GM10248 (cell line): ENCODE results near the gene TRIP10.
"Not testable (repeated sequence)": the region's sequence is repeated elsewhere in the genome, so short reads cannot be mapped to it uniquely, and the experiment has no call there.

Source experiments
- CTCF ChIA-PET: fragments of 300-600 bp; sonication (Branson Sonifier 250); formaldehyde crosslinking; extraction: SDS; loops from one replicate; lab custom pipeline; 2021; ENCODE audit warnings: antibody characterized with exemption; lab: Yijun Ruan, JAX
- POLR2A ChIA-PET: fragments of 350-650 bp; sonication (Branson Sonifier 250); formaldehyde crosslinking; extraction: SDS; loops from one replicate; lab custom pipeline; 2020; ENCODE audit warnings: antibody characterized with exemption; lab: Yijun Ruan, JAX
- DNase-seq: peaks from one replicate; pipeline ENCODE4 v3.0.0; 2012; ENCODE audit errors: extremely low spot score
- TF ChIP-seq, protein P1 (sequence below): IDR thresholded peaks from 2 replicates; pipeline ENCODE4 v1.5.1; 2012; ENCODE audit warnings: mild to moderate bottlenecking, low read depth; ENCODE audit errors: extremely low read depth, missing control alignments, control extremely low read depth

The TRIP10 gene

DNA sequence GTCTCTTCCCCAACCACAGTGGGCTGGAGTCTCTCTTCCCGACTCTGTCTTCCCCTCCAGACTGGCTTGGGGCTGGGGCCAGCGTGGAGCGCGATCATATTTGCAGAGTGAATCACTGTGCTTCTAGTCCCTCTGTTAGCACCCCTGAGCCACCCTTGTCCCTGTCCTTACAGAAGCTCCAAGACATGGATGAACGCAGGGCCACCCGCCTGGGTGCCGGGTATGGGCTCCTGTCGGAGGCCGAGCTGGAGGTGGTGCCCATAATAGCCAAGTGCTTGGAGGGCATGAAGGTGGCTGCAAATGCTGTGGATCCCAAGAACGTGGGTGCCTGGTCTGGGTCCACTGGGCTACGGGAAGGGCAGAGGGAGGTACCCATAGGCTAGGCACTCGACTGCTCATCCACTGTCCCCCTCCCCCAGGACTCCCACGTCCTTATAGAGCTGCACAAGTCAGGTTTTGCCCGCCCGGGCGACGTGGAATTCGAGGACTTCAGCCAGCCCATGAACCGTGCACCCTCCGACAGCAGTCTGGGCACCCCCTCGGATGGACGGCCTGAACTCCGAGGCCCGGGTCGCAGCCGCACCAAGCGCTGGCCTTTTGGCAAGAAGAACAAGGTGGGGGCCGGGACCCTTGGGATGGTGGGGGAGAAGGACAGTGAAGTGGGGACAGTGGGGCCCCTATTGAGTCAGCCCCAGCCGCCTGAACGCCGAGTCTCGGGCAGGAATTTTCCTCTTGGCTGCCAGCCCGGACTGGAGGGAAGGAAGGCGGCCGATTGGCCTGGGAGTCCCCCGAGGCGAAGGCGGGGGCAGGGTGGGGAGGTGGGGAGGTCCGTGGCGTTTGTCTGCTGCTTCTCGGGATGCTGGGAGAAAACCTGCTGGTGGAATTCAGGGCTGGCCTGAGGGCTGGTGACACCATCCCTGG, 5.2 kb downstream of the TRIP10 start:
- DNase-seq, result no peak
- ChIA-PET CTCF (interaction anchor here (0.9 to 1.4 kb wide), 2 partner anchors 118 to 119 kb away, joined by 3 to 4 read pairs; no protein-coding TSS in a partner anchor), POLR2A (no interaction called here)
- TF ChIP-seq, protein P1, sequence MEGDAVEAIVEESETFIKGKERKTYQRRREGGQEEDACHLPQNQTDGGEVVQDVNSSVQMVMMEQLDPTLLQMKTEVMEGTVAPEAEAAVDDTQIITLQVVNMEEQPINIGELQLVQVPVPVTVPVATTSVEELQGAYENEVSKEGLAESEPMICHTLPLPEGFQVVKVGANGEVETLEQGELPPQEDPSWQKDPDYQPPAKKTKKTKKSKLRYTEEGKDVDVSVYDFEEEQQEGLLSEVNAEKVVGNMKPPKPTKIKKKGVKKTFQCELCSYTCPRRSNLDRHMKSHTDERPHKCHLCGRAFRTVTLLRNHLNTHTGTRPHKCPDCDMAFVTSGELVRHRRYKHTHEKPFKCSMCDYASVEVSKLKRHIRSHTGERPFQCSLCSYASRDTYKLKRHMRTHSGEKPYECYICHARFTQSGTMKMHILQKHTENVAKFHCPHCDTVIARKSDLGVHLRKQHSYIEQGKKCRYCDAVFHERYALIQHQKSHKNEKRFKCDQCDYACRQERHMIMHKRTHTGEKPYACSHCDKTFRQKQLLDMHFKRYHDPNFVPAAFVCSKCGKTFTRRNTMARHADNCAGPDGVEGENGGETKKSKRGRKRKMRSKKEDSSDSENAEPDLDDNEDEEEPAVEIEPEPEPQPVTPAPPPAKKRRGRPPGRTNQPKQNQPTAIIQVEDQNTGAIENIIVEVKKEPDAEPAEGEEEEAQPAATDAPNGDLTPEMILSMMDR, result no peak

DNA sequence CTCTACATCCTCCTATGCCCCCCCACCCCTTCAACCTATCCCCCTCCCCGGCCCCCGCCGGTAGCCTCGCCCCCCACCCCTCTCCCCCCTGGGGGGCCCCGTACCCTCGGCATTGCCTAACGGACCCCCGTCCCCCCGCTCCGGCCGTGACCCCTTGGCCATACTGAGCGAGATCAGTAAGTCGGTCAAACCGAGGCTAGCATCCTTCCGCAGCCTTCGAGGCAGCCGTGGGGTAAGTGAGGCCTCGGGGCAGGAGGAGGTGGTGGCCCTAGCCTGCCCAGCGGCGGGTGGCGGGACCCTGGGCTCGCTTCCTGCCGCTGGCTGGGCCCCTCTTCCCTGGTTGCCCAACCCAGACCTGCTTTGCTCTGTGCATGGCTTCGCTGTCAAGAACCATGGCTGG, 6.5 kb downstream of the TRIP10 start:
- ChIA-PET POLR2A (no interaction called here), CTCF (interaction anchor here (2.6 kb wide), 1 partner anchor 8 kb away, joined by 11 read pairs; the partner anchor contains the start of gene GPR108)
- DNase-seq, result no peak
- TF ChIP-seq, protein P1, result no peak

DNA sequence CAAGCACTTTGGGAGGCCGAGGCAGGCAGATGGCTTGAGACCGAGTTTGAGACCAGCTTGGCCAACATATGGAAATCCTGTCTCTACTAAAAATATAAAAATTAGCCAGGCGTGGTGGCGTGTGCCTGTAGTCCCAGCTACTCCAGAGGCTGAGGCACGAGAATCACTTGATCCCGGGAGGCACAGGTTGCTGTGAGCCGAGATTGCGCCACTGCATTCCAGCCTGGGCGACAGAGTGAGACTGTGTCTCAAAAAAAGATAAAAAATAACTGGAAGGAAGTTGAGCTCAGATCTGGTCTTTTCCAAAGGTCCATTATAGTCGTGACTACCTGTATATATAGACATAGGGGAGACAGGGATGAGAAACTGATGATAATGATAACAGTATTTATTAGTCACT, 9.1 kb downstream of the TRIP10 start:
- POLR2A ChIA-PET, DNase-seq: not testable (repeated sequence)
- CTCF ChIA-PET, result interaction anchor here (1.4 to 2.6 kb wide), 2 partner anchors 11 to 115 kb away, joined by 3 to 11 read pairs; partner anchors contain the start of gene GPR108

DNA sequence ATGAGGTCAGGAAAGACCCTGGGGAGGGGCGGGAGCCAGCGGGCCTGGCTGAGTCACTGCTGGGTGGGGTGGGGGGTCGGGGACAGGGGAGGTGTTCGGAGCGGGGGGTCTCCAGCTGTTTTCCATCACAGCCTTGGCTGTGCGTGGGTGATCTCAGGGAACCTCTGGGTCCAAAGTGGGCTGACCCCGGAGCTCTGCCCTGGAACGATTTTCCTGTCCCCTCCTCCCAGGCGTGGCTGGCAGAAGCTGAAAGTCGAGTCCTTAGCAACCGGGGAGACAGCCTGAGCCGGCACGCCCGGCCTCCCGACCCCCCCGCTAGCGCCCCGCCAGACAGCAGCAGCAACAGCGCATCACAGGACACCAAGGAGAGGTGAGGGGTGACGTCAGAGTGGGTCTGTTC, 10.6 kb downstream of the TRIP10 start:
- DNase-seq, result no peak
- CTCF ChIA-PET, result no interaction called here
- POLR2A ChIA-PET, result interaction anchor here (0.5 kb wide), 1 partner anchor 66 kb away, joined by 3 read pairs; no protein-coding TSS in a partner anchor

DNA sequence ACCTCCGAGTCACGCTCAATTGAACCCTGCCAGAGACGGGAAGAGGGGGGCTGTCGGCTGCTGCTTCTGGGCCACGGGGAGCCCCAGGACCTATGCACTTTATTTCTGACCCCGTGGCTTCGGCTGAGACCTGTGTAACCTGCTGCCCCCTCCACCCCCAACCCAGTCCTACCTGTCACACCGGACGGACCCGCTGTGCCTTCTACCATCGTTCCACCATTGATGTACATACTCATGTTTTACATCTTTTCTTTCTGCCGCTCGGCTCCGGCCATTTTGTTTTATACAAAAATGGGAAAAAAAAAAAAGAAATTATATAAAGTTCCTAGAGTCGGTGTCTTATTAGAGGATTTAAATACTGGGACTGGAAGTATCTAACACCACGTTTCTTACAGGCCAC, 11.7 kb downstream of the TRIP10 start:
- TF ChIP-seq, protein P1, result no peak
- DNase-seq, result no peak
- CTCF ChIA-PET, result interaction anchor here (4.3 kb wide), 1 partner anchor 13 kb away, joined by 14 read pairs; the partner anchor contains the start of gene GPR108
- POLR2A ChIA-PET, result no interaction called here

More for the DNA sequence above, 10.6 kb downstream of the TRIP10 start:
- TF ChIP-seq, protein P1, result no peak

DNA sequence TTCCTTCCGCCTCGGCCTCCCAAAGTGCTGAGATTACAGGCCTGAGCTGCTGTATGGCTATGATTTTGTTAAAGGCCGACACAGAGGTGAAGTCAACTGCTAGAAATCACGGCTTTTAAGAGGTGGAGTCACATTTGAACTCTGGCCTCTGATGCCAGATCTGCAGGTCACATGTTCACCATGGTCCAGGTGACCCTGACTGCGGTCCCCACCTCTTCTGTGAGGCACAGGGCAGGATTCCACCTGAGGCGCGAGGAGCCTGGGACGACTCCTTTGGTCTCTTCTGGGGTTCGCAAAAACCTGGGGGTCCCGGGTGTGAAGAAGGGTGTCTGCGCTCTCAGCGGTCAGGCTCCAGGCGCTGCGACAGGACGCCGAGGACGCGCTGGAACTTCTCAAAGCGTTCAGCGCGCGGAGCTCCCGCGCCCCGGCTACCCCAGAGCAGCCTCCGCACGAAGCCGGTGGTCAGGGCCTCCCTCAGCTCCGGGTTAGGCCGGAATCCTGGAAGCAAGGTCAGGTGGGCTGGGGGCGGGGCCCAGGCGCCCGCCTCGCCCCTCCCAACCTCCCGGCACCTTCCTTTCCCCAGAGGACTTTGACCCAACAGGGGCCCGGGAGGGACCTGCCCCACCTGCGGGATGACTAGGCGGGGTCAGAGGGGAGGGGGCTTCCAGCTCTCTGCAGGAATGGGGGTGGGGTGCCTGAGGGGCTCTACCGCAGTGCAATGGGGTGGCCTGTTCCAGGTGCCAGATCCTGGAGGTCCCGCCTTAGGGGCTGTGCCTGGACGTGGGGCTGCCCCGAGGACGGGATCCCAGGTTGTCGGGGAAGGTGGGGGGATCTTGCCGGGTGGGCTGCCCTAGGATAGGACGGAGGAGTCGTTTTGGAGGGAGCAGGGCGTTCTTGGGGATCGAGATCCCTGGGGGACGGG, 13.0 kb downstream of the TRIP10 start:
- CTCF ChIA-PET, result interaction anchor here (1.2 to 4.3 kb wide), 4 partner anchors 11 to 20 kb away, joined by 3 to 14 read pairs (median 4); partner anchors contain the start of genes GPR108 and VAV1

More for the DNA sequence above, 13.0 kb downstream of the TRIP10 start:
- no peak for DNase-seq
- TF ChIP-seq, protein P1, result no peak
- POLR2A ChIA-PET, result interaction anchor here (0.5 kb wide), 1 partner anchor 27 kb away, joined by 4 read pairs; no protein-coding TSS in a partner anchor
